IMR-90 (cell line): ENCODE measurements around the gene IREB2. TPM values are rescaled to one million over a fixed set of nuclear protein-coding genes. Genes with fewer than 3 reads are reported as not detected.

Experiments used
- ATAC-seq: fragments of 200-7000 bp; cut with Tn5 transposase; 2 replicates; pipeline ENCODE4 v1.9.1; 2020; ENCODE audit warnings: low read depth, mild to moderate bottlenecking, moderate library complexity
- BruUV-seq: library from RNA; stranded (reverse); fragments of 400-500 nt; replicated peaks from 2 replicates; lab custom pipeline; 2021; lab: Mats Ljungman, UMichigan
- CTCF ChIA-PET: fragments of 300-600 bp; formaldehyde crosslinking; extraction: SDS; loops from one replicate; lab custom pipeline; 2021; ENCODE audit warnings: antibody characterized with exemption; lab: Yijun Ruan, JAX
- POLR2A ChIA-PET: fragments of 300-600 bp; sonication (Branson Sonifier 250); formaldehyde crosslinking; loops from one replicate; lab custom pipeline; 2022; ENCODE audit warnings: antibody characterized with exemption; ENCODE audit not compliant: unreplicated experiment; lab: Charles Lee
- DNase-seq: peaks from one replicate; pipeline ENCODE4 v3.0.0; 2013
- H2AFZ ChIP-seq: replicated peaks from 2 replicates; pipeline ENCODE3; 2013; ENCODE audit warnings: low read length, mild to moderate bottlenecking; ENCODE audit not compliant: poor library complexity
- H2AK5ac ChIP-seq: 2 replicates; pipeline ENCODE4 v1.6.1; 2013; ENCODE audit warnings: low read depth, low read length, inconsistent platforms
- H2AK9ac ChIP-seq: replicated peaks from 2 replicates; pipeline ENCODE3; 2013; ENCODE audit warnings: mild to moderate bottlenecking, low read depth, low read length, moderate library complexity; ENCODE audit not compliant: poor library complexity
- H2BK120ac ChIP-seq: 2 replicates; pipeline ENCODE4 v1.6.1; 2013; ENCODE audit warnings: low read depth, low read length, inconsistent platforms
- H2BK15ac ChIP-seq: 3 replicates; pipeline ENCODE4 v1.6.1; 2013; ENCODE audit warnings: low read depth, low read length, inconsistent platforms
- H2BK20ac ChIP-seq: 2 replicates; pipeline ENCODE4 v1.6.1; 2013; ENCODE audit warnings: low read depth, mild to moderate bottlenecking, inconsistent platforms, low read length, moderate library complexity
- H2BK5ac ChIP-seq: 2 replicates; pipeline ENCODE4 v1.6.1; 2013; ENCODE audit warnings: mild to moderate bottlenecking, low read depth, low read length, inconsistent platforms; ENCODE audit not compliant: poor library complexity, severe bottlenecking
- H3K14ac ChIP-seq: replicated peaks from 2 replicates; pipeline ENCODE4 v1.6.1; 2013; ENCODE audit warnings: low read depth, low read length, inconsistent platforms
- H3K18ac ChIP-seq: 2 replicates; pipeline ENCODE4 v1.6.1; 2013; ENCODE audit warnings: low read depth, low read length, control low read depth
- H3K23ac ChIP-seq: 2 replicates; pipeline ENCODE4 v1.6.1; 2013; ENCODE audit warnings: low read depth, low read length, inconsistent platforms
- H3K27ac ChIP-seq: 2 replicates; pipeline ENCODE4 v1.5.1; 2013; ENCODE audit warnings: mild to moderate bottlenecking, control low read depth, low read length; ENCODE audit not compliant: insufficient read depth
- H3K27me3 ChIP-seq: 2 replicates; pipeline ENCODE4 v1.6.1; 2013; ENCODE audit warnings: low read length; ENCODE audit not compliant: control insufficient read depth, insufficient read depth
- H3K36me3 ChIP-seq: 2 replicates; pipeline ENCODE4 v1.6.1; 2013; ENCODE audit warnings: low read length, mixed read lengths; ENCODE audit not compliant: control insufficient read depth, insufficient read depth
- H3K4ac ChIP-seq: 2 replicates; pipeline ENCODE4 v1.6.1; 2013; ENCODE audit warnings: low read depth, low read length, inconsistent platforms
- H3K4me1 ChIP-seq: 2 replicates; pipeline ENCODE4 v1.6.1; 2013; ENCODE audit warnings: low read length, mixed read lengths; ENCODE audit not compliant: control insufficient read depth, insufficient read depth
- H3K4me2 ChIP-seq: 2 replicates; pipeline ENCODE4 v1.6.1; 2013; ENCODE audit warnings: low read depth, mild to moderate bottlenecking, control low read depth, low read length, moderate library complexity
- H3K4me3 ChIP-seq: 2 replicates; pipeline ENCODE4 v1.5.1; 2013; ENCODE audit warnings: low read depth, mild to moderate bottlenecking, control low read depth, low read length, moderate library complexity; ENCODE audit not compliant: insufficient read depth
- H3K56ac ChIP-seq: 2 replicates; pipeline ENCODE4 v1.6.1; 2013; ENCODE audit warnings: low read length, inconsistent platforms; ENCODE audit not compliant: insufficient read depth; ENCODE audit errors: extremely low read depth
- H3K79me1 ChIP-seq, 2 experiments: 2 replicates each; pipeline ENCODE4 v1.6.1; 2013; ENCODE audit warnings: low read length in 2 of 2, inconsistent platforms in 1 of 2, low read depth in 1 of 2
- H3K9ac ChIP-seq: 2 replicates; pipeline ENCODE4 v1.6.1; 2013; ENCODE audit warnings: low read depth, low read length, control low read depth
- H3K9me1 ChIP-seq: 2 replicates; pipeline ENCODE4 v1.6.1; 2013; ENCODE audit warnings: low read length, inconsistent platforms; ENCODE audit not compliant: insufficient read depth
- H3K9me3 ChIP-seq: 2 replicates; pipeline ENCODE4 v1.6.1; 2013; ENCODE audit warnings: low read length; ENCODE audit not compliant: control insufficient read depth, insufficient read depth
- H4K20me1 ChIP-seq: 2 replicates; pipeline ENCODE4 v1.6.1; 2013; ENCODE audit warnings: low read length, inconsistent platforms; ENCODE audit not compliant: insufficient read depth
- H4K5ac ChIP-seq: 2 replicates; pipeline ENCODE4 v1.6.1; 2013; ENCODE audit warnings: mild to moderate bottlenecking, low read depth, low read length, control low read depth
- H4K8ac ChIP-seq, 2 experiments: 2 replicates each; pipeline ENCODE4 v1.6.1; 2013; ENCODE audit warnings: low read depth in 2 of 2, low read length in 2 of 2, control low read depth in 1 of 2, inconsistent platforms in 1 of 2
- H4K91ac ChIP-seq: 2 replicates; pipeline ENCODE4 v1.6.1; 2013; ENCODE audit warnings: low read depth, low read length, inconsistent platforms; ENCODE audit not compliant: insufficient read depth
- FOS ChIP-seq: fragments of 150-350 bp; IDR thresholded peaks from 2 replicates; pipeline ENCODE4 v1.6.1; 2016; ENCODE audit warnings: low read depth, low read length
- WGBS, 2 experiments: methylation state at CpG; one replicate each; pipeline versions ENCODE4 v1.1.5 to v1.1.7; 2013; ENCODE audit warnings: missing lambda C conversion rate in 2 of 2; ENCODE audit not compliant: insufficient read length in 1 of 2; ENCODE audit errors: extremely low coverage in 2 of 2; 5-methylcytosine and 5-hydroxymethylcytosine counted together
- dilution Hi-C: fragments of 300-500 bp; cut with HindIII; formaldehyde crosslinking; loops from one replicate; pipeline ENCODE4 v1.14.3; 2018; ENCODE audit warnings: low sequenced_read_pairs; ENCODE audit not compliant: unreplicated experiment
- in situ Hi-C: fragments of 300-500 bp; cut with MboI; formaldehyde crosslinking; loops from 3 replicates; pipeline ENCODE4 v1.14.3; 2019; ENCODE audit warnings: low sequenced_read_pairs, inconsistent platforms, mixed read lengths
- intact Hi-C: fragments of 100-400 bp; cut with micrococcal nuclease; formaldehyde crosslinking; loops from 2 replicates; pipeline ENCODE4 v1.10.0; 2022
- polyA plus RNA-seq, 3 experiments: library from polyadenylated mRNA; depleted of rRNA; stranded (reverse); fragments of >200 nt; gene quantifications; 2 replicates each; pipeline ENCODE4 v1.2.3, GENCODE V29; 2012; ENCODE audit warnings: low replicate concordance in 1 of 3
- total RNA-seq: library from RNA; depleted of rRNA; stranded (reverse); fragments of >200 nt; gene quantifications from 2 replicates; pipeline ENCODE4 v1.2.3, GENCODE V29; 2012

The IREB2 gene
- total and polyA plus RNA-seq, 2 of the 4 experiments (the other 2 are of a cell fraction) = 12.2 to 13.5 TPM

GRCh38 chr15:78411061-78411460 lies 27.0 kb upstream of the IREB2 start:
- Histone ChIP-seq H3K4ac (no peak overlapping the region), H2BK20ac (no peak overlapping the region), H3K4me2 (no peak overlapping the region), H2AK9ac (no peak overlapping the region), H3K4me1 (no peaks in the 10 kb centered on the region), H4K91ac (no peak overlapping the region), H2AK5ac (no peak overlapping the region), H3K27ac (no peak overlapping the region), H3K4me3 (no peak overlapping the region), H3K14ac (no peak overlapping the region), H3K9ac (no peak overlapping the region), H4K8ac (no peak overlapping the region), H3K27me3 (peaks cover 34% of the 10 kb centered on the region), H2BK15ac (no peak overlapping the region), H3K56ac (no peak overlapping the region), H2BK120ac (no peak overlapping the region), H4K20me1 (no peaks in the 10 kb centered on the region), H3K79me1 (no peaks in the 10 kb centered on the region), H3K23ac (no peak overlapping the region), H3K9me1 (no peaks in the 10 kb centered on the region; the same call in 1 of the 2 replicates), H2AFZ (no peak overlapping the region), H3K36me3 (no peaks in the 10 kb centered on the region), H3K9me3 (no peaks in the 10 kb centered on the region), H3K18ac (no peak overlapping the region), H4K5ac (no peak overlapping the region), H2BK5ac (no peak overlapping the region)
- dilution Hi-C loops (no loop called here), in situ Hi-C loops (no loop called here), intact Hi-C loops (no loop called here)
- BruUV-seq = no TSS peak
- ChIA-PET POLR2A (no interaction called here), CTCF (no interaction called here)
- DNase-seq (no peak), ATAC-seq (no peak)
- no peak for TF ChIP-seq FOS
- WGBS, 2 experiments = no CpG with 5 or more reads among the region's 1 CpG
